Bronchial epithelial cell (primary cell): ENCODE data around the gene SLC25A17. TPM values are rescaled to one million over a fixed set of nuclear protein-coding genes. Genes with fewer than 3 reads are reported as not detected.
A peak's percentile ranks its signal among the peaks of the same experiment; 100 is the strongest.
"Not testable (repeated sequence)": the region's sequence is repeated elsewhere in the genome, so short reads cannot be mapped to it uniquely, and the experiment has no call there.

Source experiments
- DNase-seq: peaks from one replicate; pipeline ENCODE4 v3.0.0-alpha.2; 2010; ENCODE audit warnings: low read depth
- FAIRE-seq: peaks from 2 replicates; lab custom pipeline; 2011; peaks lifted over from hg19 to GRCh38; lab: Jason Lieb, UNC
- H3K27me3 ChIP-seq: 2 replicates; pipeline ENCODE4 v1.5.1; 2011; ENCODE audit warnings: low read length; ENCODE audit not compliant: control insufficient read depth, insufficient read depth
- H3K36me3 ChIP-seq: 2 replicates; pipeline ENCODE4 v1.5.1; 2011; ENCODE audit warnings: low read length; ENCODE audit not compliant: control insufficient read depth, insufficient read depth
- H3K4me3 ChIP-seq: 2 replicates; pipeline ENCODE4 v1.5.1; 2011; ENCODE audit warnings: mild to moderate bottlenecking, low read depth, low read length, control low read depth
- total RNA-seq: library from RNA; depleted of rRNA; stranded (reverse); fragments of >200 nt; gene quantifications from 2 replicates; pipeline ENCODE4 v1.2.1, GENCODE V29; 2014
- TF ChIP-seq, protein P1 (sequence below): IDR thresholded peaks from 2 replicates; pipeline ENCODE4 v1.5.1; 2011; ENCODE audit warnings: mild to moderate bottlenecking, moderate library complexity, low read length, control low read depth, inconsistent platforms; ENCODE audit not compliant: insufficient read depth, severe bottlenecking

SLC25A17 gene
- total RNA-seq, 1 donor from 2014 or later, result 27.4 TPM

DNA sequence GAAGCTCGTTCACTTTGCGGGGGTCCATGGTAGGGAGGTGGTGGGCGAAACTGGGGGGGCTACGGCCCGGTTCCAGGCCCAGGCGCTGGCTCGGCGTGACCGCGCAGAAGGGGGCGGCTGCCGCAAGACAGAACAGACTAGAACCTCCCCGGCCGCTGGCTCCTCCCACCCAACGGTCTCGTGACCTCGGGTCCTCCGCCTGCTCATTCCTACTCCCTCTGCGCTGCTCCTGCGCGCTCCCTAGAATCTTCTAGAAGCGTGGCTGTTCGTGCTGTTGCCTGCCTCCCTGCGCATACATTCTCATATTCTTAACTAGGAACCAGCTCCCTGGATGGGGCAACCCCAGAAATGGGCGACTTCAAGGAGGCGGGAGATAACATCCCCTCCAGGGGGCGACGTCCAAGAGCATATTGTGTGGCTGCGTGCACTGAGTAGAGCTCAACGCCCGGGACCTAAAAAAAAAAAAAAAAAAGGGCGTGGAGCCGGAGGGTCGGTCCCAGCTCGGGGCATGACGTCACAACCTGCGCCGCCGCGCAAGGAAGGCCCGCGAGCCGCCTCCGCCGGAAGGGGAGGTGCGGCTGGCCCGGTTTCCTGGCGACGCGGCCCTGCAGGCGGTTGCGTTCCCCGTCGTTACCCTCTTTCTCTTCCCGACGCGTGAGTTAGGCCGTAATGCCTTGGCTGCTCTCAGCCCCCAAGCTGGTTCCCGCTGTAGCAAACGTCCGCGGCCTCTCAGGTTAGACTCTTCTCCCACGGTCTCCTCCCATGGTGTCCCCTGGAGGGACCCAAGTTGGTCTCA, 37.6 kb upstream of the SLC25A17 start, which contains the start of the genes ST13 and XPNPEP3:
Gene ST13 (minus strand): TSS at position 127 of the 796 bp plus-strand sequence. CDS start 99 bp downstream, at position 28.
Gene XPNPEP3 (plus strand): TSS at position 636 of the 796 bp plus-strand sequence. CDS start 34 bp downstream, at position 670.
- peak; percentile 83 for DNase-seq
- peak within 1 kb of the TSS; percentile 79 for H3K4me3 ChIP-seq
- H3K36me3 ChIP-seq, result no peaks in the 10 kb centered on the region
- TF ChIP-seq, protein P1, sequence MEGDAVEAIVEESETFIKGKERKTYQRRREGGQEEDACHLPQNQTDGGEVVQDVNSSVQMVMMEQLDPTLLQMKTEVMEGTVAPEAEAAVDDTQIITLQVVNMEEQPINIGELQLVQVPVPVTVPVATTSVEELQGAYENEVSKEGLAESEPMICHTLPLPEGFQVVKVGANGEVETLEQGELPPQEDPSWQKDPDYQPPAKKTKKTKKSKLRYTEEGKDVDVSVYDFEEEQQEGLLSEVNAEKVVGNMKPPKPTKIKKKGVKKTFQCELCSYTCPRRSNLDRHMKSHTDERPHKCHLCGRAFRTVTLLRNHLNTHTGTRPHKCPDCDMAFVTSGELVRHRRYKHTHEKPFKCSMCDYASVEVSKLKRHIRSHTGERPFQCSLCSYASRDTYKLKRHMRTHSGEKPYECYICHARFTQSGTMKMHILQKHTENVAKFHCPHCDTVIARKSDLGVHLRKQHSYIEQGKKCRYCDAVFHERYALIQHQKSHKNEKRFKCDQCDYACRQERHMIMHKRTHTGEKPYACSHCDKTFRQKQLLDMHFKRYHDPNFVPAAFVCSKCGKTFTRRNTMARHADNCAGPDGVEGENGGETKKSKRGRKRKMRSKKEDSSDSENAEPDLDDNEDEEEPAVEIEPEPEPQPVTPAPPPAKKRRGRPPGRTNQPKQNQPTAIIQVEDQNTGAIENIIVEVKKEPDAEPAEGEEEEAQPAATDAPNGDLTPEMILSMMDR, result peak; percentile 24
- FAIRE-seq, result no peak
- no peaks in the 10 kb centered on the region for H3K27me3 ChIP-seq

DNA sequence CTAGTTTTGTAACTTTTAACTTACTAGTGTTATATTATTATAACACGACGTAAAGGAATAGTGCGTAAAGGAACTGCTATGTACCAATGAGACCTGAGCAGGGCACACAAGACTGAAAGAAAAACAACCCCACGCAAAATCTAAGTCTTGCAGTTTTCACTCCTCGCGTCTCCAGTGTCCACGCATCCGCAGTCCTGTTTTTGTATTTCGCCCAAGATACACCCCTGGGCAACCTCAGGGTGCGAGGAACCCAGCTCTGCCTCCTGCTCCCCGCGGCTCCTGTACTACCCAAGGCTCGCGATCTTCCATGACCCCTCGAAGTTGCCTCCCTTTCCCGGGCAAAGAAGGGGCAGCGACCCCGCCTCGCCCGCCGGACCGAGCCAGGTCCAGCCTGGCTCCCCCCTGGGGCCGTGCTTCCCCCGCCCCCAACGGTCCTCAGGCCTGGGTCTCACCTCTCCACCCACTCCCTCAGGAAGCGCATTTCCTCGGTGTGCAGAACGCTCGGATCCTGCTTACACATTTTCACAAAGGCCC, 36.9 kb upstream of the SLC25A17 start:
- Histone ChIP-seq H3K4me3 (peak overlapping the region; percentile 79), H3K27me3 (no peaks in the 10 kb centered on the region), H3K36me3 (no peaks in the 10 kb centered on the region)
- no peak for FAIRE-seq
- peak; percentile 23 for DNase-seq
- TF ChIP-seq, protein P1, result no peak

DNA sequence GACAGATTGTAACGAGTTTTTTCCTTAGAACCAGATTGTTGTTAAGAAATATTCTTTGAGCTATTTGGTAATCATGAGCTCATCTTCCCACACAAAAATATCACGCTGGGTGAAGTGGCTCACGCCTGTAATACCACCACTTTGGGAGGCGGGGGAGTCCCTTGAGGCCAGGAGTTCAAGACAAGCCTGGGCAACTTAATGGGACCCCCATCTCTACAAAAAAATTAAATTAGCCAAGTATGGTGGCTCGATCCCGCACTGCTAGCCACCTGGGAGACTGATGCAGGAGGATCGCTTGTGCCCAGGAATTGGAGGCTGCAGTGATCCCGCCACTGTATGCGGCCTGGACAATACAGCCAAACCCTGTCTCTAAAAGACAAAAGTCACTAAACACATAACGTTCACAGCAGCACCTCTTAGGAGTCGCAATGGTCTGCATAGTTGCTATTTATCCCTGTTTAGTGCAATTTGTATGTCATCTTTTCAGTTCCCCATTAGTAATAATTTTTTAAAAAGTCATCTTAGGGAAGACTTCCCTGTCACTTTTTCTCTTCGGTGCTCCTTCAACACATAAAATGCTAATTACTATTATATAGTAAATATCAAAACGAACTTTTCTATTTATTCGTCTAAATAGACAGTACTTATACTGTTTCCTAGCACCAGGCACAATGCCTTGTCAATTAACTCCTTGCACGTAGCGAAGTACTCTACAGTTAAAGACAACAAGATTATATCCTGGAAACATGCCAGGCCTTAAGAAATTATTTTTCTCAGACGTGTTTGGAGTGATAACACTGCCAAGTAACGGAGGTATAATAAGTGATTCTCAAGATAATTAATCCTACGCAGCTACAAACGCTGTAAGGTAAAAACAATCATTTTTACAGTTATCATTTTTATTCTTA, 36.2 kb upstream of the SLC25A17 start:
- FAIRE-seq (no peak), DNase-seq (peak; percentile 26)
- H3K27me3 ChIP-seq, result no peaks in the 10 kb centered on the region
- TF ChIP-seq, protein P1, result no peak
- H3K36me3 ChIP-seq, result no peaks in the 10 kb centered on the region
- peak overlapping the region; percentile 79 for H3K4me3 ChIP-seq

DNA sequence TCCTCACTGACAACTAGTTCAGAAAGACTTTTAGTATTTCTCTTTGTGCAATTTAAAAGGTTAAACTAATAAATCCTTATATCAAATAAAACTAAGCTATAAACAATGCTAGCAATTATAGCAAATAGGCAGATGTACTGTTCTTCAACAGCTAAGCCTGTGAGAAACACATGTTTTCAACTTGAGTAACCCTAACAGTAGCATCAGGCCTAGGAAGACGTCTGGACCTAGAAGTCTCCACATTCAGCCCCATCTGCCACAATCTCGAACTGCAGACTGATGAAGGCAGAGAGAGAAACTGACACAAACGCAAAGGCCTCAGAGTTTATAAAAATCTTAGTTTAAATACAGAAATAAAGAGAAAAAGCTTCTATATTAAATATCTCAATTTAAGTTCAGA, 34.8 kb upstream of the SLC25A17 start:
- DNase-seq (no peak), FAIRE-seq (no peak)
- Histone ChIP-seq H3K36me3 (no peaks in the 10 kb centered on the region), H3K4me3 (no peak overlapping the region), H3K27me3 (no peaks in the 10 kb centered on the region)
- TF ChIP-seq, protein P1, result no peak

DNA sequence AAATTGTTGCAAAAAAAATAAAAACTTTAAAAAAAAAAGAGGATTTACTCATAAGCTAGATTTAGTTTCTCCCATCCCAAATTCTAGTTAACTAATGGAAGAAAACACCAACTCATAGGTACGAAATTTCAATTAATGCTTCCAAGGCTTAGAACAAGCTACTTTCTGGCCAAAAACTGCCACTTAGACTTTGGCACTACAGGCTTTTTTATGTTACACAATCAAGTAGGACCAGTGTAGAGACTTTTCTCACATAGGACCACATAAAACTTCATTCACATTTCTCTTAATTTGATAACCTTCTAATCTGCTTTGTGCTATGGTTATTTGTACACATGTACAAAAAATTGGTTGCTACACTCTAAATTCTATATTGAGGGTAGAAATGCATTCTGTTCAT, 34.2 kb upstream of the SLC25A17 start:
- TF ChIP-seq, protein P1, result no peak
- no peaks in the 10 kb centered on the region for H3K36me3 ChIP-seq
- no peak for DNase-seq
- H3K4me3 ChIP-seq, result no peak overlapping the region
- no peaks in the 10 kb centered on the region for H3K27me3 ChIP-seq
- FAIRE-seq, result no peak

DNA sequence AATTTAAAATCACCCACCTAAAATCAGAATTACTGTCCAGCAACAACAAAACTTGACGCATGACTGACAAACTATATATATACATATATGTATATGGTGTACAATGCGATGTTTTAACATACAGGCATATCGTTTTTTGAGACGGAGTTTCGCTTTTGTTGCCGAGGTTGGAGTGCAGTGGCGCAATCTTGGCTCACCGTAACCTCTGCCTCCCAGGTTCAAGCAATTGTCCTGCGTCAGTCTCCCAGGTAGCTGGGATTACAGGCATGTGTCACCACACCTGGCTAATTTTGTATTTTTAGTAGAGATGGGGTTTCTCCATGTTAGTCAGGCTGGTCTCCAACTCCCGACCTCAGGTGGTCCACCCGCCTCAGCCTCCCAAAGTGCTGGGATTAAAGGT, 26.7 kb upstream of the SLC25A17 start:
- H3K4me3 ChIP-seq, H3K36me3 ChIP-seq, H3K27me3 ChIP-seq, DNase-seq, FAIRE-seq: not testable (repeated sequence)
